WTC11 (cell line): ENCODE measurements around the gene PDE5A. TPM values are rescaled to one million over a fixed set of nuclear protein-coding genes. Genes with fewer than 3 reads are reported as not detected.

ENCODE experiments used
- ATAC-seq: fragments of 200-7000 bp; cut with Tn5 transposase; 2 replicates; pipeline ENCODE4 v1.10.0; 2021; ENCODE audit warnings: mild to moderate bottlenecking, moderate library complexity
- CTCF ChIA-PET: fragments of 300-600 bp; sonication (Branson Sonifier 250); formaldehyde crosslinking; loops from one replicate; lab custom pipeline; 2021; ENCODE audit warnings: antibody characterized with exemption; lab: Charles Lee
- POLR2A ChIA-PET: fragments of 350-600 bp; sonication (Branson Sonifier 250); formaldehyde crosslinking; loops from one replicate; lab custom pipeline; 2021; ENCODE audit warnings: antibody characterized with exemption; lab: Charles Lee
- DNase-seq: peaks from one replicate; pipeline ENCODE4 v3.0.0; 2021; ENCODE audit warnings: low spot score
- H3K27ac Mint-ChIP-seq: 2 replicates; pipeline ENCODE4 v1.8.0; 2021; ENCODE audit warnings: mixed read lengths
- H3K27me3 Mint-ChIP-seq: 2 replicates; pipeline ENCODE4 v1.8.0; 2021; ENCODE audit warnings: low read depth, mild to moderate bottlenecking, moderate library complexity, mixed read lengths
- H3K36me3 Mint-ChIP-seq: 2 replicates; pipeline ENCODE4 v1.8.0; 2021; ENCODE audit warnings: mixed read lengths
- H3K4me1 Mint-ChIP-seq: 2 replicates; pipeline ENCODE4 v1.8.0; 2022; ENCODE audit warnings: mixed read lengths
- H3K4me3 Mint-ChIP-seq: 2 replicates; pipeline ENCODE4 v1.8.0; 2021; ENCODE audit warnings: mild to moderate bottlenecking, moderate library complexity, mixed read lengths
- H3K9me3 Mint-ChIP-seq: 2 replicates; pipeline ENCODE4 v1.8.0; 2021; ENCODE audit warnings: mixed read lengths
- CBFB ChIP-seq: sonication (generic); formaldehyde crosslinking; IDR thresholded peaks from 2 replicates; pipeline ENCODE4 v1.8.1; 2022; ENCODE audit warnings: mild to moderate bottlenecking, low read depth, missing genetic modification reagents
- CREB1 ChIP-seq: sonication (generic); formaldehyde crosslinking; IDR thresholded peaks from 2 replicates; pipeline ENCODE4 v1.8.0; 2023; ENCODE audit warnings: mild to moderate bottlenecking, missing genetic modification reagents
- CREM ChIP-seq: sonication (generic); formaldehyde crosslinking; IDR thresholded peaks from 2 replicates; pipeline ENCODE4 v1.8.1; 2022; ENCODE audit warnings: mild to moderate bottlenecking, missing genetic modification reagents, moderate library complexity
- GRHL2 ChIP-seq: fragments of 250-450 bp; sonication (Bioruptor Pico); IDR thresholded peaks from 2 replicates; pipeline ENCODE4 v1.8.0; 2022; ENCODE audit warnings: mild to moderate bottlenecking, moderate library complexity; ENCODE audit not compliant: insufficient replicate concordance, severe bottlenecking
- JAZF1 ChIP-seq: fragments of 250-450 bp; sonication (Bioruptor Pico); IDR thresholded peaks from 2 replicates; pipeline ENCODE4 v1.9.0; 2021; ENCODE audit warnings: moderate library complexity, mild to moderate bottlenecking, inconsistent platforms
- KAT7 ChIP-seq: sonication (generic); formaldehyde crosslinking; IDR thresholded peaks from 2 replicates; pipeline ENCODE4 v1.8.1; 2023; ENCODE audit warnings: missing genetic modification reagents, mild to moderate bottlenecking, borderline replicate concordance
- NR3C1 ChIP-seq: sonication (generic); formaldehyde crosslinking; conservative IDR thresholded peaks from 2 replicates; pipeline ENCODE4 v1.8.1; 2023; ENCODE audit warnings: low read depth, mild to moderate bottlenecking, missing genetic modification reagents
- RELA ChIP-seq: sonication (generic); formaldehyde crosslinking; IDR thresholded peaks from 2 replicates; pipeline ENCODE4 v1.8.1; 2022; ENCODE audit warnings: missing genetic modification reagents, mild to moderate bottlenecking, borderline replicate concordance
- TCF7 ChIP-seq: sonication (generic); formaldehyde crosslinking; IDR thresholded peaks from 2 replicates; pipeline ENCODE4 v1.8.0; 2022; ENCODE audit warnings: mild to moderate bottlenecking, low read depth, missing genetic modification reagents, moderate library complexity
- TP53 ChIP-seq: sonication (generic); formaldehyde crosslinking; IDR thresholded peaks from 2 replicates; pipeline ENCODE4 v1.8.1; 2023; ENCODE audit warnings: mild to moderate bottlenecking, missing genetic modification reagents
- ZNF416 ChIP-seq: fragments of 250-450 bp; sonication (Bioruptor Pico); IDR thresholded peaks from 2 replicates; pipeline ENCODE4 v1.9.0; 2021; ENCODE audit warnings: mild to moderate bottlenecking, inconsistent platforms
- ZNF423 ChIP-seq: fragments of 250-450 bp; sonication (Bioruptor Pico); IDR thresholded peaks from 2 replicates; pipeline ENCODE4 v2.1.2; 2022; ENCODE audit warnings: mild to moderate bottlenecking, moderate library complexity
- total RNA-seq: library from RNA; stranded (reverse); gene quantifications from 3 replicates; pipeline ENCODE4 v1.2.3, GENCODE V29; 2021
- TF ChIP-seq, protein P1 (sequence below): fragments of 250-450 bp; sonication (Bioruptor Pico); IDR thresholded peaks from 2 replicates; pipeline ENCODE4 v1.9.0; 2021; ENCODE audit warnings: mild to moderate bottlenecking, borderline replicate concordance
- TF ChIP-seq, protein P2 (sequence below): fragments of 250-450 bp; sonication (Bioruptor Pico); IDR thresholded peaks from 2 replicates; pipeline ENCODE4 v1.9.0; 2021; ENCODE audit warnings: mild to moderate bottlenecking
- TF ChIP-seq, protein P3 (sequence below): sonication (generic); formaldehyde crosslinking; IDR thresholded peaks from 2 replicates; pipeline ENCODE4 v1.8.1; 2023; ENCODE audit warnings: mild to moderate bottlenecking, missing genetic modification reagents, moderate library complexity
- TF ChIP-seq, protein P4 (sequence below): sonication (generic); formaldehyde crosslinking; IDR thresholded peaks from 2 replicates; pipeline ENCODE4 v1.8.0; 2022; ENCODE audit warnings: mild to moderate bottlenecking, missing genetic modification reagents
- TF ChIP-seq, protein P5 (sequence below): sonication (generic); formaldehyde crosslinking; IDR thresholded peaks from 2 replicates; pipeline ENCODE4 v1.8.1; 2022; ENCODE audit warnings: low read depth, mild to moderate bottlenecking, moderate library complexity, missing genetic modification reagents, borderline replicate concordance
- TF ChIP-seq, protein P6 (sequence below): sonication (generic); formaldehyde crosslinking; IDR thresholded peaks from 2 replicates; pipeline ENCODE4 v1.8.1; 2022; ENCODE audit warnings: mild to moderate bottlenecking, missing genetic modification reagents, moderate library complexity, borderline replicate concordance
- TF ChIP-seq, protein P7 (sequence below): sonication (generic); formaldehyde crosslinking; IDR thresholded peaks from 2 replicates; pipeline ENCODE4 v1.8.1; 2023; ENCODE audit warnings: mild to moderate bottlenecking, missing genetic modification reagents, borderline replicate concordance

PDE5A gene
- total RNA-seq, 1 experiment from 2014 or later = 25.6 TPM

DNA sequence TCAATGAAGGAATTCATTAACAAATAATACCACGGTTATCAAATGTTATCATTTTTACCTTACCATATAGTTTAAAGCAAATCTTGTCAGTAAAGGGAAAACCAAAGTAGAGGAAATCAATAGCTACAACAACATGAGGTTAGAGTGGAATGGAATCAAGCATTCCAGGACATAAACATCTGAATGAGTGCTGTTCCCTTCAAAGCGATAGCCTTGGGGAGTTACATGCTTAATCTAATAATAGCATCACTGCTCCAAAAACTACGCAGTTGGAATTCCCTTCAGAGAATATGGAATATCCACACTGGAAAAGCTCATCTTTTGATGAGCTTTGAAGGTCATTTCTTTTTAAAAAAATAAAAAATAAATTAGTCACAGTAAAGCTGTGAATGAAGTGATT is 31.2 kb downstream of the PDE5A start:
- H3K4me1 Mint-ChIP-seq = peaks cover 46% of the 10 kb centered on the region
- TF ChIP-seq, protein P1, sequence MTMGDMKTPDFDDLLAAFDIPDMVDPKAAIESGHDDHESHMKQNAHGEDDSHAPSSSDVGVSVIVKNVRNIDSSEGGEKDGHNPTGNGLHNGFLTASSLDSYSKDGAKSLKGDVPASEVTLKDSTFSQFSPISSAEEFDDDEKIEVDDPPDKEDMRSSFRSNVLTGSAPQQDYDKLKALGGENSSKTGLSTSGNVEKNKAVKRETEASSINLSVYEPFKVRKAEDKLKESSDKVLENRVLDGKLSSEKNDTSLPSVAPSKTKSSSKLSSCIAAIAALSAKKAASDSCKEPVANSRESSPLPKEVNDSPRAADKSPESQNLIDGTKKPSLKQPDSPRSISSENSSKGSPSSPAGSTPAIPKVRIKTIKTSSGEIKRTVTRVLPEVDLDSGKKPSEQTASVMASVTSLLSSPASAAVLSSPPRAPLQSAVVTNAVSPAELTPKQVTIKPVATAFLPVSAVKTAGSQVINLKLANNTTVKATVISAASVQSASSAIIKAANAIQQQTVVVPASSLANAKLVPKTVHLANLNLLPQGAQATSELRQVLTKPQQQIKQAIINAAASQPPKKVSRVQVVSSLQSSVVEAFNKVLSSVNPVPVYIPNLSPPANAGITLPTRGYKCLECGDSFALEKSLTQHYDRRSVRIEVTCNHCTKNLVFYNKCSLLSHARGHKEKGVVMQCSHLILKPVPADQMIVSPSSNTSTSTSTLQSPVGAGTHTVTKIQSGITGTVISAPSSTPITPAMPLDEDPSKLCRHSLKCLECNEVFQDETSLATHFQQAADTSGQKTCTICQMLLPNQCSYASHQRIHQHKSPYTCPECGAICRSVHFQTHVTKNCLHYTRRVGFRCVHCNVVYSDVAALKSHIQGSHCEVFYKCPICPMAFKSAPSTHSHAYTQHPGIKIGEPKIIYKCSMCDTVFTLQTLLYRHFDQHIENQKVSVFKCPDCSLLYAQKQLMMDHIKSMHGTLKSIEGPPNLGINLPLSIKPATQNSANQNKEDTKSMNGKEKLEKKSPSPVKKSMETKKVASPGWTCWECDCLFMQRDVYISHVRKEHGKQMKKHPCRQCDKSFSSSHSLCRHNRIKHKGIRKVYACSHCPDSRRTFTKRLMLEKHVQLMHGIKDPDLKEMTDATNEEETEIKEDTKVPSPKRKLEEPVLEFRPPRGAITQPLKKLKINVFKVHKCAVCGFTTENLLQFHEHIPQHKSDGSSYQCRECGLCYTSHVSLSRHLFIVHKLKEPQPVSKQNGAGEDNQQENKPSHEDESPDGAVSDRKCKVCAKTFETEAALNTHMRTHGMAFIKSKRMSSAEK = no peak
- TF ChIP-seq, protein P2, sequence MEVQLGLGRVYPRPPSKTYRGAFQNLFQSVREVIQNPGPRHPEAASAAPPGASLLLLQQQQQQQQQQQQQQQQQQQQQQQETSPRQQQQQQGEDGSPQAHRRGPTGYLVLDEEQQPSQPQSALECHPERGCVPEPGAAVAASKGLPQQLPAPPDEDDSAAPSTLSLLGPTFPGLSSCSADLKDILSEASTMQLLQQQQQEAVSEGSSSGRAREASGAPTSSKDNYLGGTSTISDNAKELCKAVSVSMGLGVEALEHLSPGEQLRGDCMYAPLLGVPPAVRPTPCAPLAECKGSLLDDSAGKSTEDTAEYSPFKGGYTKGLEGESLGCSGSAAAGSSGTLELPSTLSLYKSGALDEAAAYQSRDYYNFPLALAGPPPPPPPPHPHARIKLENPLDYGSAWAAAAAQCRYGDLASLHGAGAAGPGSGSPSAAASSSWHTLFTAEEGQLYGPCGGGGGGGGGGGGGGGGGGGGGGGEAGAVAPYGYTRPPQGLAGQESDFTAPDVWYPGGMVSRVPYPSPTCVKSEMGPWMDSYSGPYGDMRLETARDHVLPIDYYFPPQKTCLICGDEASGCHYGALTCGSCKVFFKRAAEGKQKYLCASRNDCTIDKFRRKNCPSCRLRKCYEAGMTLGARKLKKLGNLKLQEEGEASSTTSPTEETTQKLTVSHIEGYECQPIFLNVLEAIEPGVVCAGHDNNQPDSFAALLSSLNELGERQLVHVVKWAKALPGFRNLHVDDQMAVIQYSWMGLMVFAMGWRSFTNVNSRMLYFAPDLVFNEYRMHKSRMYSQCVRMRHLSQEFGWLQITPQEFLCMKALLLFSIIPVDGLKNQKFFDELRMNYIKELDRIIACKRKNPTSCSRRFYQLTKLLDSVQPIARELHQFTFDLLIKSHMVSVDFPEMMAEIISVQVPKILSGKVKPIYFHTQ (CRISPR knock-in tag) = no peak
- TF ChIP-seq CREB1 (no peak), KAT7 (CRISPR knock-in tag) (no peak), TP53 (no peak), GRHL2 (CRISPR knock-in tag) (no peak), TCF7 (CRISPR knock-in tag) (no peak), CREM (CRISPR knock-in tag) (no peak), CBFB (no peak), ZNF416 (CRISPR knock-in tag) (no peak), RELA (CRISPR knock-in tag) (no peak), JAZF1 (CRISPR knock-in tag) (no peak), ZNF423 (no peak), NR3C1 (CRISPR knock-in tag) (no peak)
- TF ChIP-seq, protein P3, sequence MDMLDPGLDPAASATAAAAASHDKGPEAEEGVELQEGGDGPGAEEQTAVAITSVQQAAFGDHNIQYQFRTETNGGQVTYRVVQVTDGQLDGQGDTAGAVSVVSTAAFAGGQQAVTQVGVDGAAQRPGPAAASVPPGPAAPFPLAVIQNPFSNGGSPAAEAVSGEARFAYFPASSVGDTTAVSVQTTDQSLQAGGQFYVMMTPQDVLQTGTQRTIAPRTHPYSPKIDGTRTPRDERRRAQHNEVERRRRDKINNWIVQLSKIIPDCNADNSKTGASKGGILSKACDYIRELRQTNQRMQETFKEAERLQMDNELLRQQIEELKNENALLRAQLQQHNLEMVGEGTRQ (CRISPR knock-in tag) = no peak
- TF ChIP-seq, protein P4, sequence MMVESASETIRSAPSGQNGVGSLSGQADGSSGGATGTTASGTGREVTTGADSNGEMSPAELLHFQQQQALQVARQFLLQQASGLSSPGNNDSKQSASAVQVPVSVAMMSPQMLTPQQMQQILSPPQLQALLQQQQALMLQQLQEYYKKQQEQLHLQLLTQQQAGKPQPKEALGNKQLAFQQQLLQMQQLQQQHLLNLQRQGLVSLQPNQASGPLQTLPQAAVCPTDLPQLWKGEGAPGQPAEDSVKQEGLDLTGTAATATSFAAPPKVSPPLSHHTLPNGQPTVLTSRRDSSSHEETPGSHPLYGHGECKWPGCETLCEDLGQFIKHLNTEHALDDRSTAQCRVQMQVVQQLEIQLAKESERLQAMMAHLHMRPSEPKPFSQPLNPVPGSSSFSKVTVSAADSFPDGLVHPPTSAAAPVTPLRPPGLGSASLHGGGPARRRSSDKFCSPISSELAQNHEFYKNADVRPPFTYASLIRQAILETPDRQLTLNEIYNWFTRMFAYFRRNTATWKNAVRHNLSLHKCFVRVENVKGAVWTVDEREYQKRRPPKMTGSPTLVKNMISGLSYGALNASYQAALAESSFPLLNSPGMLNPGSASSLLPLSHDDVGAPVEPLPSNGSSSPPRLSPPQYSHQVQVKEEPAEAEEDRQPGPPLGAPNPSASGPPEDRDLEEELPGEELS = no peak
- TF ChIP-seq, protein P5, sequence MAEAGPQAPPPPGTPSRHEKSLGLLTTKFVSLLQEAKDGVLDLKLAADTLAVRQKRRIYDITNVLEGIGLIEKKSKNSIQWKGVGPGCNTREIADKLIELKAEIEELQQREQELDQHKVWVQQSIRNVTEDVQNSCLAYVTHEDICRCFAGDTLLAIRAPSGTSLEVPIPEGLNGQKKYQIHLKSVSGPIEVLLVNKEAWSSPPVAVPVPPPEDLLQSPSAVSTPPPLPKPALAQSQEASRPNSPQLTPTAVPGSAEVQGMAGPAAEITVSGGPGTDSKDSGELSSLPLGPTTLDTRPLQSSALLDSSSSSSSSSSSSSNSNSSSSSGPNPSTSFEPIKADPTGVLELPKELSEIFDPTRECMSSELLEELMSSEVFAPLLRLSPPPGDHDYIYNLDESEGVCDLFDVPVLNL (CRISPR knock-in tag) = no peak
- TF ChIP-seq, protein P6, sequence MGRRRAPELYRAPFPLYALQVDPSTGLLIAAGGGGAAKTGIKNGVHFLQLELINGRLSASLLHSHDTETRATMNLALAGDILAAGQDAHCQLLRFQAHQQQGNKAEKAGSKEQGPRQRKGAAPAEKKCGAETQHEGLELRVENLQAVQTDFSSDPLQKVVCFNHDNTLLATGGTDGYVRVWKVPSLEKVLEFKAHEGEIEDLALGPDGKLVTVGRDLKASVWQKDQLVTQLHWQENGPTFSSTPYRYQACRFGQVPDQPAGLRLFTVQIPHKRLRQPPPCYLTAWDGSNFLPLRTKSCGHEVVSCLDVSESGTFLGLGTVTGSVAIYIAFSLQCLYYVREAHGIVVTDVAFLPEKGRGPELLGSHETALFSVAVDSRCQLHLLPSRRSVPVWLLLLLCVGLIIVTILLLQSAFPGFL (CRISPR knock-in tag) = no peak
- TF ChIP-seq, protein P7, sequence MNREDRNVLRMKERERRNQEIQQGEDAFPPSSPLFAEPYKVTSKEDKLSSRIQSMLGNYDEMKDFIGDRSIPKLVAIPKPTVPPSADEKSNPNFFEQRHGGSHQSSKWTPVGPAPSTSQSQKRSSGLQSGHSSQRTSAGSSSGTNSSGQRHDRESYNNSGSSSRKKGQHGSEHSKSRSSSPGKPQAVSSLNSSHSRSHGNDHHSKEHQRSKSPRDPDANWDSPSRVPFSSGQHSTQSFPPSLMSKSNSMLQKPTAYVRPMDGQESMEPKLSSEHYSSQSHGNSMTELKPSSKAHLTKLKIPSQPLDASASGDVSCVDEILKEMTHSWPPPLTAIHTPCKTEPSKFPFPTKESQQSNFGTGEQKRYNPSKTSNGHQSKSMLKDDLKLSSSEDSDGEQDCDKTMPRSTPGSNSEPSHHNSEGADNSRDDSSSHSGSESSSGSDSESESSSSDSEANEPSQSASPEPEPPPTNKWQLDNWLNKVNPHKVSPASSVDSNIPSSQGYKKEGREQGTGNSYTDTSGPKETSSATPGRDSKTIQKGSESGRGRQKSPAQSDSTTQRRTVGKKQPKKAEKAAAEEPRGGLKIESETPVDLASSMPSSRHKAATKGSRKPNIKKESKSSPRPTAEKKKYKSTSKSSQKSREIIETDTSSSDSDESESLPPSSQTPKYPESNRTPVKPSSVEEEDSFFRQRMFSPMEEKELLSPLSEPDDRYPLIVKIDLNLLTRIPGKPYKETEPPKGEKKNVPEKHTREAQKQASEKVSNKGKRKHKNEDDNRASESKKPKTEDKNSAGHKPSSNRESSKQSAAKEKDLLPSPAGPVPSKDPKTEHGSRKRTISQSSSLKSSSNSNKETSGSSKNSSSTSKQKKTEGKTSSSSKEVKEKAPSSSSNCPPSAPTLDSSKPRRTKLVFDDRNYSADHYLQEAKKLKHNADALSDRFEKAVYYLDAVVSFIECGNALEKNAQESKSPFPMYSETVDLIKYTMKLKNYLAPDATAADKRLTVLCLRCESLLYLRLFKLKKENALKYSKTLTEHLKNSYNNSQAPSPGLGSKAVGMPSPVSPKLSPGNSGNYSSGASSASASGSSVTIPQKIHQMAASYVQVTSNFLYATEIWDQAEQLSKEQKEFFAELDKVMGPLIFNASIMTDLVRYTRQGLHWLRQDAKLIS (CRISPR knock-in tag) = no peak
- H3K9me3 Mint-ChIP-seq = peaks cover 26% of the 10 kb centered on the region
- DNase-seq (no peak), ATAC-seq (peak; percentile 60)
- no peak overlapping the region for H3K4me3 Mint-ChIP-seq
- H3K27ac Mint-ChIP-seq = peak overlapping the region; percentile 34
- peaks cover 37% of the 10 kb centered on the region for H3K36me3 Mint-ChIP-seq
- CTCF ChIA-PET = no interaction called here
- POLR2A ChIA-PET = no interaction called here
- H3K27me3 Mint-ChIP-seq = no peaks in the 10 kb centered on the region
